Globus pallidus (tissue), 1 donor: ENCODE measurements around the gene CNN2.

Experiments used
- DNase-seq: peaks from one replicate; pipeline ENCODE4 v3.0.0-alpha.2; 2015; ENCODE audit warnings: low spot score

CNN2 gene

GRCh38 chr19:1049106-1049505, 22.7 kb downstream of the CNN2 start:
- no peak for DNase-seq

GRCh38 chr19:1049800-1050199, 23.4 kb downstream of the CNN2 start:
- no peak for DNase-seq

- no peak for DNase-seq
Observed at GRCh38 chr19:1050989-1051788, 24.8 kb downstream of the CNN2 start.

- DNase-seq, result no peak
Observed at GRCh38 chr19:1051791-1052190, 25.4 kb downstream of the CNN2 start.

- DNase-seq, result no peak
Observed at GRCh38 chr19:1052349-1052975, 26.1 kb downstream of the CNN2 start.

- no peak for DNase-seq
Observed at GRCh38 chr19:1053176-1054101, 27.0 kb downstream of the CNN2 start.

GRCh38 chr19:1054102-1055027, 28.0 kb downstream of the CNN2 start:
- DNase-seq, result no peak

GRCh38 chr19:1055028-1055425, 28.6 kb downstream of the CNN2 start:
- DNase-seq, result no peak

- no peak for DNase-seq
Observed at GRCh38 chr19:1055886-1056620, 29.6 kb downstream of the CNN2 start.

GRCh38 chr19:1057176-1057855, 30.9 kb downstream of the CNN2 start:
- no peak for DNase-seq

- DNase-seq, result no peak
Observed at GRCh38 chr19:1058112-1058511, 31.7 kb downstream of the CNN2 start.

GRCh38 chr19:1060689-1061088, 34.3 kb downstream of the CNN2 start:
- no peak for DNase-seq

- DNase-seq, result no peak
Observed at GRCh38 chr19:1061987-1062386, 35.6 kb downstream of the CNN2 start.

- DNase-seq, result no peak
Observed at GRCh38 chr19:1062387-1063029, 36.1 kb downstream of the CNN2 start.

- DNase-seq, result no peak
Observed at GRCh38 chr19:1063030-1063908, 36.9 kb downstream of the CNN2 start.

- no peak for DNase-seq
Observed at GRCh38 chr19:1063909-1064660, 37.7 kb downstream of the CNN2 start.

- no peak for DNase-seq
Observed at GRCh38 chr19:1064661-1065605, 38.5 kb downstream of the CNN2 start.
